H9 (cell line): ENCODE results near the gene KIAA1671. TPM values are rescaled to one million over a fixed set of nuclear protein-coding genes. Genes with fewer than 3 reads are reported as not detected.

Experiments
- DNase-seq: peaks from one replicate; pipeline ENCODE4 v3.0.0-alpha.2; 2017
- H2AFZ ChIP-seq: one replicate; pipeline ENCODE4 v1.6.1; 2013; ENCODE audit warnings: mild to moderate bottlenecking, low read length, control low read depth, moderate library complexity
- H2AK5ac ChIP-seq: 2 replicates; pipeline ENCODE4 v1.6.1; 2013; ENCODE audit warnings: low read length, control low read depth, mixed read lengths; ENCODE audit not compliant: insufficient read length
- H2BK120ac ChIP-seq: one replicate; pipeline ENCODE4 v1.6.1; 2013; ENCODE audit warnings: low read depth, mild to moderate bottlenecking, low read length, control low read depth, inconsistent platforms; ENCODE audit not compliant: poor library complexity, severe bottlenecking
- H2BK12ac ChIP-seq: 2 replicates; pipeline ENCODE4 v1.6.1; 2013; ENCODE audit warnings: low read length, control low read depth, mixed read lengths, low read depth; ENCODE audit not compliant: insufficient read length
- H2BK15ac ChIP-seq: 2 replicates; pipeline ENCODE4 v1.6.1; 2013; ENCODE audit warnings: low read depth, low read length, control low read depth
- H2BK20ac ChIP-seq: one replicate; pipeline ENCODE4 v1.6.1; 2013; ENCODE audit warnings: low read depth, mild to moderate bottlenecking, low read length, control low read depth, inconsistent platforms; ENCODE audit not compliant: poor library complexity, severe bottlenecking
- H2BK5ac ChIP-seq: 2 replicates; pipeline ENCODE4 v1.6.1; 2013; ENCODE audit warnings: low read length, control low read depth, mixed read lengths; ENCODE audit not compliant: insufficient read length
- H3K14ac ChIP-seq: 2 replicates; pipeline ENCODE4 v1.6.1; 2013; ENCODE audit warnings: low read length, control low read depth; ENCODE audit not compliant: insufficient read depth
- H3K18ac ChIP-seq: 2 replicates; pipeline ENCODE4 v1.6.1; 2013; ENCODE audit warnings: low read depth, mild to moderate bottlenecking, mixed read lengths, low read length, control low read depth; ENCODE audit not compliant: insufficient read length
- H3K23ac ChIP-seq: 2 replicates; pipeline ENCODE4 v1.6.1; 2013; ENCODE audit warnings: low read length, control low read depth, mixed read lengths, low read depth; ENCODE audit not compliant: insufficient read length
- H3K23me2 ChIP-seq: 2 replicates; pipeline ENCODE4 v1.6.1; 2013; ENCODE audit warnings: low read depth, mild to moderate bottlenecking, mixed read lengths, low read length, control low read depth; ENCODE audit not compliant: insufficient read length, poor library complexity, severe bottlenecking
- H3K27ac ChIP-seq: 2 replicates; pipeline ENCODE4 v1.5.1; 2013; ENCODE audit warnings: low read length, control low read depth, mixed read lengths, low read depth; ENCODE audit not compliant: insufficient read length
- H3K27me3 ChIP-seq: 2 replicates; pipeline ENCODE4 v1.6.1; 2013; ENCODE audit warnings: low read length, control low read depth, inconsistent platforms; ENCODE audit not compliant: insufficient read depth
- H3K4ac ChIP-seq: 2 replicates; pipeline ENCODE4 v1.6.1; 2013; ENCODE audit warnings: low read depth, mild to moderate bottlenecking, control low read depth, inconsistent platforms, low read length, moderate library complexity
- H3K4me1 ChIP-seq: 2 replicates; pipeline ENCODE4 v1.6.1; 2013; ENCODE audit warnings: low read length, control low read depth, inconsistent platforms; ENCODE audit not compliant: insufficient read depth
- H3K4me2 ChIP-seq: 2 replicates; pipeline ENCODE4 v1.6.1; 2013; ENCODE audit warnings: low read length, control low read depth, mixed read lengths; ENCODE audit not compliant: insufficient read length, insufficient read depth
- H3K56ac ChIP-seq: 2 replicates; pipeline ENCODE4 v1.6.1; 2013; ENCODE audit warnings: low read depth, mild to moderate bottlenecking, mixed read lengths, low read length, control low read depth; ENCODE audit not compliant: insufficient read length
- H3K79me1 ChIP-seq: 2 replicates; pipeline ENCODE4 v1.6.1; 2013; ENCODE audit warnings: low read depth, mild to moderate bottlenecking, moderate library complexity, low read length, control low read depth, inconsistent platforms; ENCODE audit not compliant: insufficient read depth, poor library complexity, severe bottlenecking
- H3K79me2 ChIP-seq: 2 replicates; pipeline ENCODE4 v1.6.1; 2013; ENCODE audit warnings: low read length, control low read depth, inconsistent platforms; ENCODE audit not compliant: insufficient read depth
- H3K9ac ChIP-seq: 2 replicates; pipeline ENCODE4 v1.6.1; 2013; ENCODE audit warnings: low read length, control low read depth, mixed read lengths; ENCODE audit not compliant: insufficient read length; ENCODE audit errors: extremely low read depth
- H3K9me3 ChIP-seq: one replicate; pipeline ENCODE4 v1.6.1; 2013; ENCODE audit warnings: low read depth, low read length, inconsistent platforms; ENCODE audit not compliant: control insufficient read depth
- H3T11ph ChIP-seq: one replicate; pipeline ENCODE4 v1.6.1; 2013; ENCODE audit warnings: mild to moderate bottlenecking, low read length, control low read depth, inconsistent platforms
- H4K20me1 ChIP-seq: one replicate; pipeline ENCODE4 v1.6.1; 2013; ENCODE audit not compliant: control insufficient read depth, insufficient read length, insufficient read depth
- H4K5ac ChIP-seq: 2 replicates; pipeline ENCODE4 v1.6.1; 2013; ENCODE audit warnings: low read depth, mild to moderate bottlenecking, mixed read lengths, low read length, control low read depth; ENCODE audit not compliant: insufficient read length
- H4K8ac ChIP-seq: replicated peaks from 2 replicates; pipeline ENCODE4 v1.6.1; 2013; ENCODE audit warnings: low read length, control low read depth, mixed read lengths, low read depth; ENCODE audit not compliant: insufficient read length
- H4K91ac ChIP-seq: 2 replicates; pipeline ENCODE4 v1.6.1; 2013; ENCODE audit warnings: low read depth, mild to moderate bottlenecking, moderate library complexity, mixed read lengths, low read length, control low read depth; ENCODE audit not compliant: insufficient read length
- H3K27ac Mint-ChIP-seq, 3 experiments: 2 replicates in 2 of 3; 3 replicates in 1 of 3; pipeline ENCODE4 v1.8.0; 2020 to 2021; ENCODE audit warnings: mixed read lengths in 3 of 3, mild to moderate bottlenecking in 1 of 3, moderate library complexity in 1 of 3
- H3K27me3 Mint-ChIP-seq: 2 replicates; pipeline ENCODE4 v1.8.0; 2021; ENCODE audit warnings: low read depth, mild to moderate bottlenecking, moderate library complexity, mixed read lengths
- H3K36me3 Mint-ChIP-seq, 3 experiments: 2 replicates in 2 of 3; 3 replicates in 1 of 3; pipeline ENCODE4 v1.8.0; 2020 to 2021; ENCODE audit warnings: low read depth in 3 of 3, mixed read lengths in 3 of 3; ENCODE audit not compliant: insufficient read depth in 1 of 3
- H3K4me1 Mint-ChIP-seq, 2 experiments: 2 replicates each; pipeline ENCODE4 v1.8.0; 2020; ENCODE audit warnings: mixed read lengths in 2 of 2
- H3K4me3 Mint-ChIP-seq, 2 experiments: 2 replicates in 1 of 2; 3 replicates in 1 of 2; pipeline ENCODE4 v1.8.0; 2020 to 2021; ENCODE audit warnings: mild to moderate bottlenecking in 2 of 2, mixed read lengths in 2 of 2, moderate library complexity in 1 of 2
- H3K9me3 Mint-ChIP-seq, 2 experiments: 2 replicates in 1 of 2; 3 replicates in 1 of 2; pipeline ENCODE4 v1.8.0; 2020; ENCODE audit warnings: mild to moderate bottlenecking in 2 of 2, mixed read lengths in 2 of 2, moderate library complexity in 1 of 2
- CTCF ChIP-seq: fragments of 200-600 bp; sonication (generic); conservative IDR thresholded peaks from 3 replicates; pipeline ENCODE4 v1.8.0; 2021; ENCODE audit warnings: antibody characterized with exemption, mild to moderate bottlenecking
- WGBS: extraction: QIAGEN DNeasy Blood & Tissue Kit; methylation state at CpG from one replicate; pipeline ENCODE4 v1.1.7; 2013; ENCODE audit warnings: missing lambda C conversion rate, low lambda C conversion rate, mixed read lengths; ENCODE audit not compliant: insufficient read length; ENCODE audit errors: extremely low coverage; 5-methylcytosine and 5-hydroxymethylcytosine counted together
- total RNA-seq: library from RNA; stranded (reverse); gene quantifications from 2 replicates; pipeline ENCODE4 v1.2.1, GENCODE V29; 2021

The KIAA1671 gene
- total RNA-seq, 1 experiment from 2014 or later: 22.6 TPM

GRCh38 chr22:25104367-25104766 lies 151.9 kb downstream of the KIAA1671 start:
- H3K14ac ChIP-seq: no peak overlapping the region
- no peaks in the 10 kb centered on the region for H3K79me1 ChIP-seq
- no peaks in the 10 kb centered on the region for H3K9me3 ChIP-seq
- H2BK20ac ChIP-seq: no peak overlapping the region
- no peak overlapping the region for H3T11ph ChIP-seq
- H2BK12ac ChIP-seq: no peak overlapping the region
- H2AK5ac ChIP-seq: no peak overlapping the region
- no peak overlapping the region for H4K5ac ChIP-seq
- Mint-ChIP-seq H3K27ac (no peak overlapping the region), H3K4me1 (peaks cover 8 to 14% of the 10 kb centered on the region in 2 experiments), H3K36me3 (0 out of 7 replicates have a peak, but pooled peaks cover 0 to 2% (median 0%) of the 10 kb centered on the region in 3 experiments), H3K27me3 (no peaks in the 10 kb centered on the region), H3K4me3 (no peak overlapping the region), H3K9me3 (no peaks in the 10 kb centered on the region)
- no peak overlapping the region for H3K18ac ChIP-seq
- H3K4ac ChIP-seq: no peak overlapping the region
- no peak overlapping the region for H4K8ac ChIP-seq
- no peaks in the 10 kb centered on the region for H3K79me2 ChIP-seq
- no peak overlapping the region for H2BK120ac ChIP-seq
- no peak overlapping the region for H3K23ac ChIP-seq
- H3K27ac ChIP-seq: no peak overlapping the region
- H3K27me3 ChIP-seq: no peaks in the 10 kb centered on the region
- no peak overlapping the region for H3K4me2 ChIP-seq
- DNase-seq: no peak
- no peak overlapping the region for H3K9ac ChIP-seq
- TF ChIP-seq CTCF: no peak
- no peaks in the 10 kb centered on the region for H3K23me2 ChIP-seq
- H3K56ac ChIP-seq: no peak overlapping the region
- H2BK15ac ChIP-seq: no peak overlapping the region
- no peak overlapping the region for H2AFZ ChIP-seq
- no peak overlapping the region for H2BK5ac ChIP-seq
- no peaks in the 10 kb centered on the region for H4K20me1 ChIP-seq
- 0 out of 2 replicates have a peak, but pooled peaks cover 3% of the 10 kb centered on the region for H3K4me1 ChIP-seq
- no peak overlapping the region for H4K91ac ChIP-seq
- no CpG with 5 or more reads among the region's 6 CpGs for WGBS
